HepG2 (cell line): ENCODE results near the gene ARHGAP10.

ENCODE experiments used
- CTCF ChIP-seq: sonication (generic); formaldehyde crosslinking; IDR thresholded peaks from 2 replicates; pipeline ENCODE4 v1.5.0; 2020; ENCODE audit warnings: mild to moderate bottlenecking, missing genetic modification reagents, moderate library complexity
- TFDP1 ChIP-seq: IDR thresholded peaks from 2 replicates; pipeline ENCODE4 v1.6.1; 2016; ENCODE audit warnings: missing compliant biosample characterization, missing genetic modification reagents, borderline replicate concordance

GRCh38 chr4:147829401-147830101 lies 97.7 kb downstream of the ARHGAP10 start:
- TF ChIP-seq CTCF (CRISPR knock-in tag), result no peak
- no peak for TF ChIP-seq TFDP1
